Heart right ventricle (tissue), 16 donors: ENCODE data around the gene SP100. TPM values are rescaled to one million over a fixed set of nuclear protein-coding genes. Genes with fewer than 3 reads are reported as not detected.
A peak's percentile ranks its signal among the peaks of the same experiment; 100 is the strongest.
"Not testable (repeated sequence)": the region's sequence is repeated elsewhere in the genome, so short reads cannot be mapped to it uniquely, and the experiment has no call there.

Experiments
- ATAC-seq, 8 donors: fragments of 200-7000 bp; cut with Tn5 transposase; one replicate each; pipeline ENCODE4 v1.9.1; 2020; ENCODE audit warnings: mild to moderate bottlenecking in 8 of 8, moderate library complexity in 8 of 8, moderate number of reproducible peaks in 1 of 8
- DNase-seq, 2 donors: peaks; one replicate each; pipeline ENCODE4 v3.0.0-alpha.2; 2020
- H3K27ac ChIP-seq, 10 donors: fragments of 200-600 bp; sonication (generic) in 2 of 10; one replicate each; pipeline versions ENCODE4 v1.5.0 to v1.8.0; 2020 to 2022; ENCODE audit warnings: mild to moderate bottlenecking in 3 of 10
- H3K27me3 ChIP-seq, 7 donors: fragments of 200-600 bp; one replicate each; pipeline ENCODE4 v1.8.0; 2021 to 2022; ENCODE audit warnings: mild to moderate bottlenecking in 2 of 7
- H3K36me3 ChIP-seq, 9 donors: fragments of 200-600 bp; sonication (generic) in 1 of 9; one replicate each; pipeline versions ENCODE4 v1.5.0 to v1.8.0; 2020 to 2022; ENCODE audit warnings: mild to moderate bottlenecking in 2 of 9
- H3K4me1 ChIP-seq, 9 donors: fragments of 200-600 bp; sonication (generic) in 1 of 9; one replicate each; pipeline versions ENCODE4 v1.5.0 to v1.8.0; 2020 to 2022; ENCODE audit warnings: mild to moderate bottlenecking in 4 of 9
- H3K4me3 ChIP-seq, 10 donors: fragments of 200-600 bp; sonication (generic) in 2 of 10; one replicate each; pipeline versions ENCODE4 v1.5.0 to v1.8.0; 2020 to 2022; ENCODE audit warnings: mild to moderate bottlenecking in 7 of 10, moderate library complexity in 2 of 10
- H3K9me3 ChIP-seq, 11 donors: fragments of 200-600 bp in 10 of 11; sonication (generic) in 2 of 11; one replicate each; pipeline versions ENCODE4 v1.5.0 to v1.8.0; 2013 to 2022; ENCODE audit warnings: mild to moderate bottlenecking in 2 of 11, control low read depth in 1 of 11, moderate library complexity in 1 of 11
- CTCF ChIP-seq, 9 donors: fragments of 200-600 bp; sonication (generic) in 2 of 9; IDR thresholded peaks; one replicate each; pipeline versions ENCODE4 v1.5.0 to v1.8.0; 2021 to 2022; ENCODE audit warnings: antibody characterized with exemption in 9 of 9, mild to moderate bottlenecking in 5 of 9, moderate library complexity in 1 of 9
- WGBS, 2 donors: extraction: QIAGEN DNeasy Blood & Tissue Kit; methylation state at CpG; one replicate each; pipeline ENCODE4 v1.1.7; 2013; ENCODE audit warnings: inconsistent platforms in 1 of 2; 5-methylcytosine and 5-hydroxymethylcytosine counted together
- intact Hi-C, 10 donors: fragments of 100-400 bp; cut with DNase I; formaldehyde crosslinking; loops; one replicate each; pipeline versions ENCODE4 v1.11.1 to v1.14.2; 2022
- polyA plus RNA-seq, 2 donors: library from polyadenylated mRNA; stranded (reverse); fragments of 200-250 nt; gene quantifications; one replicate each; pipeline ENCODE4 v1.2.3, GENCODE V29; 2013
- total RNA-seq, 10 donors: library from RNA; stranded (reverse); fragmentation: NEBNext Ultra II Directional in 3 of 10; extraction: Animal tissue kit (Norgen Biotek cat#: 25700) in 3 of 10; gene quantifications; one replicate each; pipeline versions ENCODE4 v1.2.1 to v1.2.4, GENCODE V29; 2021 to 2023
- donor health status: Arrhythmogenic right ventricular cardiomyopathy.
- donor health status: ischemic (EF 13 %, LVEDD 7.1; RV severe dilation, severe dysfunction).
- donor health status: healthy with polysubstance abuse.
- donor health status: DM: no; HTN: yes; CAD: no.
- donor health status: DM: no; HTN: no; CAD: no.
- donor health status: ischemic (EF 25% LVEDD 6.9; RV normal size, moderate dysfunction).
- donor health status: ischemic (EF 25% LVEDD 5.7; RV mildly dilated, moderate dysfunction).
- donor health status: healthy.
- donor health status: DM: yes; HTN: yes; CAD: no.
- donor health status: Ischemic cardiomyopathy.
- donor health status: ischemic (EF 35%, LVEDD 5.7; RV mildly dilated, moderate dysfunction).
- donor health status: nonischemic (EF 11% LVEDD 7.7; RV severe dilation, severe dysfunction).
- donor health status: DM: yes; HTN: yes; CAD: no.
- donor health status: PGD.
- donor health status: ischemic (EF 29% LVEDD 5.4; RV normal size, mild dysfunction).
- donor health status: nonischemic (EF 23%, LVEDD 6.1; RV moderate dilation, normal function).

The SP100 gene
- total and polyA plus RNA-seq, 12 donors, result 20.3 to 123 (median 57.7) TPM

- ATAC-seq (no peak), DNase-seq (no peak)
- H3K9me3 ChIP-seq, result peaks cover 0 to 30% (median 12%) of the 10 kb centered on the region in 11 donors
- no peak for TF ChIP-seq CTCF (IDR thresholded peaks at IDR 0.05)
- no peaks in the 10 kb centered on the region for H3K27me3 ChIP-seq
- H3K4me3 ChIP-seq, result no peak overlapping the region
- H3K27ac ChIP-seq, result no peak overlapping the region
- H3K4me1 ChIP-seq, result peaks cover 0 to 55% (median 9%) of the 10 kb centered on the region in 9 donors
- H3K36me3 ChIP-seq, result peaks cover 0 to 58% (median 0%) of the 10 kb centered on the region in 9 donors
- intact Hi-C loops, result no loop called here
These were observed 13.5 kb downstream of the SP100 start for GRCh38 chr2:230429513-230429912.

- 85 to 86% methylated on average over 1 of the region's 1 CpG for whole genome bisulfite sequencing, 2 donors
- DNase-seq (no peak), ATAC-seq (no peak)
- H3K9me3 ChIP-seq, result peaks cover 0 to 38% (median 20%) of the 10 kb centered on the region in 11 donors
- H3K4me1 ChIP-seq, result peaks cover 0 to 48% (median 2%) of the 10 kb centered on the region in 9 donors
- H3K36me3 ChIP-seq, result peaks cover 0 to 55% (median 0%) of the 10 kb centered on the region in 9 donors
- TF ChIP-seq CTCF (IDR thresholded peaks at IDR 0.05), result no peak
- H3K27me3 ChIP-seq, result no peaks in the 10 kb centered on the region
- no peak overlapping the region for H3K4me3 ChIP-seq
- peak overlapping the region in 1 of 10 donors; percentile 35 for H3K27ac ChIP-seq
- intact Hi-C loops, result no loop called here
These were observed 15.2 kb downstream of the SP100 start for GRCh38 chr2:230430957-230431910.

- DNase-seq (no peak), ATAC-seq (no peak)
- WGBS, 2 donors, result 73 to 75% methylated on average over 4 of the region's 4 CpGs
- Histone ChIP-seq H3K9me3 (peaks cover 0 to 33% (median 11%) of the 10 kb centered on the region in 11 donors), H3K27ac (peak overlapping the region in 1 of 10 donors; percentile 5), H3K4me1 (peaks cover 1 to 51% (median 9%) of the 10 kb centered on the region in 9 donors), H3K36me3 (peaks cover 0 to 42% (median 8%) of the 10 kb centered on the region in 9 donors), H3K4me3 (no peak overlapping the region), H3K27me3 (no peaks in the 10 kb centered on the region)
- intact Hi-C loops, result no loop called here
- TF ChIP-seq CTCF (IDR thresholded peaks at IDR 0.05), result no peak
These were observed 18.8 kb downstream of the SP100 start for GRCh38 chr2:230434677-230435324.

GRCh38 chr2:230435431-230435830 lies 19.4 kb downstream of the SP100 start:
- TF ChIP-seq CTCF (IDR thresholded peaks at IDR 0.05), result no peak
- DNase-seq, result no peak
- peaks cover 0 to 37% (median 8%) of the 10 kb centered on the region in 9 donors for H3K36me3 ChIP-seq
- no peak overlapping the region for H3K4me3 ChIP-seq
- H3K4me1 ChIP-seq, result peaks cover 3 to 51% (median 14%) of the 10 kb centered on the region in 9 donors
- no peak for ATAC-seq
- H3K27ac ChIP-seq, result peak overlapping the region in 1 of 10 donors; percentile 5
- WGBS, 2 donors, result 96 to 97% methylated on average over 2 of the region's 2 CpGs
- peaks cover 0 to 29% (median 11%) of the 10 kb centered on the region in 11 donors for H3K9me3 ChIP-seq
- intact Hi-C loops, result no loop called here
- no peaks in the 10 kb centered on the region for H3K27me3 ChIP-seq

- ATAC-seq, H3K27me3 ChIP-seq, intact Hi-C loops, H3K4me3 ChIP-seq, DNase-seq: not testable (repeated sequence)
- peaks cover 3 to 69% (median 28%) of the 10 kb centered on the region in 9 donors for H3K4me1 ChIP-seq
- H3K36me3 ChIP-seq, result peaks cover 0 to 45% (median 15%) of the 10 kb centered on the region in 9 donors
- peaks cover 0 to 17% (median 6%) of the 10 kb centered on the region in 11 donors for H3K9me3 ChIP-seq
- peak overlapping the region in 1 of 10 donors; percentile 84 for H3K27ac ChIP-seq
These were observed 23.1 kb downstream of the SP100 start for GRCh38 chr2:230439121-230439520.
